Measurements from ENCODE around the gene ZNF688. TPM values are rescaled to one million over a fixed set of nuclear protein-coding genes. Genes with fewer than 3 reads are reported as not detected.

Gene ZNF688
- total and polyA plus RNA-seq, 2 of the 13 experiments (the other 11 are each of a cell fraction or from before 2014, with no cell fraction given) = 2.4 to 5.4 TPM

DNA sequence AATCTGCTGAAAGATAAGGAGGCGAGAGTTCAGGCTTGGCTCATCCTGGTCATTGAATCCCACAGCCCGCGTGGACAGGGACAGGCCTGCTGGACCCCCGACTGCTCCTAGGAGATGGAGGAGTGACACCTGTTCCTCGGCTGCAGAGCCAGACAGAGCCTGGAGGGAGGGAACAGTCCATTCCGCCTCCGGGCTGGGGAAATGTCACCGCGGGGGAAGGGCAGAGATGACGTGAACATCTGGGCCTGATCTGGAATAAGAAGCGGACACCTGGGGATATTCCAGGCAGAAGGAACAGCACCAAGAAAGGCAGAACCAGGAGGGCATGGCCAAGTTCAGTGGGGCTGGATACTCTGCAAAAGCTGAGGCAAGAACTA, 38.4 kb downstream of the ZNF688 start:
- FAIRE-seq = no peak
- ATAC-seq = no peak
- no TSS peak for BruUV-seq (replicated peaks)
- no peaks in the 10 kb centered on the region for H4K20me1 ChIP-seq (ENCODE audit: insufficient read depth, low read length)
- in situ Hi-C loops (cut with HindIII; ENCODE audit: extremely low pct_ligation_motif_present, low pct_unique_long_range_greater_than_20kb) = no loop called here
- no peak overlapping the region for H2AFZ ChIP-seq (ENCODE audit: low read length)
- no peak for DNase-seq (ENCODE audit: low spot score)
- H3K27ac ChIP-seq (ENCODE audit: extremely low read length, insufficient read depth, low read length) = no peak overlapping the region
- intact Hi-C loops (cut with micrococcal nuclease; ENCODE audit: unreplicated experiment) = no loop called here
- H3K4me1 ChIP-seq (ENCODE audit: insufficient read depth, low read length) = peaks cover 60% of the 10 kb centered on the region
- ChIA-PET POLR2A (interaction anchor here (0.6 to 5.1 kb wide), 8 partner anchors 11 to 117 kb away, joined by 3 to 187 read pairs (median 14); partner anchors contain the start of genes DCTPP1, ZNF688 and ZNF764), CTCF (ENCODE audit: low intra/inter-chr PET ratio, low total read pairs) (no interaction called here)
- H3K79me2 ChIP-seq (ENCODE audit: insufficient read depth, low read length) = peaks cover 31% of the 10 kb centered on the region
- peaks cover 0 to 1% of the 10 kb centered on the region in 2 experiments; a peak in 1 of 5 replicates for H3K36me3 ChIP-seq (replicated peaks in 1 of 2; ENCODE audit: control insufficient read depth in 1 of 2, insufficient read depth in 2 of 2, low read length in 2 of 2)
- peak overlapping the region; percentile 89 for H3K9ac ChIP-seq (ENCODE audit: insufficient read depth, low read depth, low read length)
- H3K27me3 ChIP-seq (ENCODE audit: control insufficient read depth in 1 of 2, insufficient read depth in 2 of 2, low read length in 2 of 2) = no peaks in the 10 kb centered on the region; a peak in 1 of 5 replicates
- H3K4me2 ChIP-seq (ENCODE audit: low read depth, low read length) = peak overlapping the region; percentile 95
- H3K4me3 ChIP-seq (replicated peaks in 1 of 3; ENCODE audit: insufficient read depth in 1 of 3, low read depth in 2 of 3, low read length in 3 of 3) = peak overlapping the region; percentile 75 to 93 (median 81)
- 85% methylated on average over 11 of the region's 11 CpGs for WGBS (ENCODE audit: low lambda C conversion rate)
- no peaks in the 10 kb centered on the region for H3K9me3 ChIP-seq (ENCODE audit: low read length)
- TF ChIP-seq DMAP1 (CRISPR knock-in tag; IDR thresholded peaks at IDR 0.05) (no peak), ZNF460 (CRISPR knock-in tag; IDR thresholded peaks at IDR 0.05; ENCODE audit: borderline replicate concordance) (no peak), ATM (IDR thresholded peaks at IDR 0.05; ENCODE audit: borderline replicate concordance) (no peak), FOXA1 (IDR thresholded peaks at IDR 0.05) (no peak), FOXA1 (CRISPR knock-in tag; IDR thresholded peaks at IDR 0.05) (no peak), NONO (IDR thresholded peaks at IDR 0.05) (no peak), NONO (CRISPR knock-in tag; conservative IDR thresholded peaks at IDR 0.05) (0 out of 2 replicates have a peak, but pooled peaks have one; percentile 31), ZNF790 (CRISPR knock-in tag; IDR thresholded peaks at IDR 0.05; ENCODE audit: borderline replicate concordance) (no peak), KLF11 (CRISPR knock-in tag; IDR thresholded peaks at IDR 0.05) (no peak), ZNF331 (CRISPR knock-in tag; IDR thresholded peaks at IDR 0.05) (no peak), SMYD3 (CRISPR knock-in tag; IDR thresholded peaks at IDR 0.05) (no peak)
- TF ChIP-seq, protein P1, sequence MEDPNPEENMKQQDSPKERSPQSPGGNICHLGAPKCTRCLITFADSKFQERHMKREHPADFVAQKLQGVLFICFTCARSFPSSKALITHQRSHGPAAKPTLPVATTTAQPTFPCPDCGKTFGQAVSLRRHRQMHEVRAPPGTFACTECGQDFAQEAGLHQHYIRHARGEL (CRISPR knock-in tag; IDR thresholded peaks at IDR 0.05) = 0 out of 2 replicates have a peak, but pooled peaks have one; percentile 12
- TF ChIP-seq, protein P2, sequence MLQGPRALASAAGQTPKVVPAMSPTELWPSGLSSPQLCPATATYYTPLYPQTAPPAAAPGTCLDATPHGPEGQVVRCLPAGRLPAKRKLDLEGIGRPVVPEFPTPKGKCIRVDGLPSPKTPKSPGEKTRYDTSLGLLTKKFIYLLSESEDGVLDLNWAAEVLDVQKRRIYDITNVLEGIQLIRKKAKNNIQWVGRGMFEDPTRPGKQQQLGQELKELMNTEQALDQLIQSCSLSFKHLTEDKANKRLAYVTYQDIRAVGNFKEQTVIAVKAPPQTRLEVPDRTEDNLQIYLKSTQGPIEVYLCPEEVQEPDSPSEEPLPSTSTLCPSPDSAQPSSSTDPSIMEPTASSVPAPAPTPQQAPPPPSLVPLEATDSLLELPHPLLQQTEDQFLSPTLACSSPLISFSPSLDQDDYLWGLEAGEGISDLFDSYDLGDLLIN (CRISPR knock-in tag; IDR thresholded peaks at IDR 0.05; ENCODE audit: borderline replicate concordance) = no peak
- TF ChIP-seq, protein P3, sequence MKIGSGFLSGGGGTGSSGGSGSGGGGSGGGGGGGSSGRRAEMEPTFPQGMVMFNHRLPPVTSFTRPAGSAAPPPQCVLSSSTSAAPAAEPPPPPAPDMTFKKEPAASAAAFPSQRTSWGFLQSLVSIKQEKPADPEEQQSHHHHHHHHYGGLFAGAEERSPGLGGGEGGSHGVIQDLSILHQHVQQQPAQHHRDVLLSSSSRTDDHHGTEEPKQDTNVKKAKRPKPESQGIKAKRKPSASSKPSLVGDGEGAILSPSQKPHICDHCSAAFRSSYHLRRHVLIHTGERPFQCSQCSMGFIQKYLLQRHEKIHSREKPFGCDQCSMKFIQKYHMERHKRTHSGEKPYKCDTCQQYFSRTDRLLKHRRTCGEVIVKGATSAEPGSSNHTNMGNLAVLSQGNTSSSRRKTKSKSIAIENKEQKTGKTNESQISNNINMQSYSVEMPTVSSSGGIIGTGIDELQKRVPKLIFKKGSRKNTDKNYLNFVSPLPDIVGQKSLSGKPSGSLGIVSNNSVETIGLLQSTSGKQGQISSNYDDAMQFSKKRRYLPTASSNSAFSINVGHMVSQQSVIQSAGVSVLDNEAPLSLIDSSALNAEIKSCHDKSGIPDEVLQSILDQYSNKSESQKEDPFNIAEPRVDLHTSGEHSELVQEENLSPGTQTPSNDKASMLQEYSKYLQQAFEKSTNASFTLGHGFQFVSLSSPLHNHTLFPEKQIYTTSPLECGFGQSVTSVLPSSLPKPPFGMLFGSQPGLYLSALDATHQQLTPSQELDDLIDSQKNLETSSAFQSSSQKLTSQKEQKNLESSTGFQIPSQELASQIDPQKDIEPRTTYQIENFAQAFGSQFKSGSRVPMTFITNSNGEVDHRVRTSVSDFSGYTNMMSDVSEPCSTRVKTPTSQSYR (CRISPR knock-in tag; IDR thresholded peaks at IDR 0.05; ENCODE audit: borderline replicate concordance) = peak; percentile 77; the same call in 1 of the 2 replicates
- TF ChIP-seq, protein P4, sequence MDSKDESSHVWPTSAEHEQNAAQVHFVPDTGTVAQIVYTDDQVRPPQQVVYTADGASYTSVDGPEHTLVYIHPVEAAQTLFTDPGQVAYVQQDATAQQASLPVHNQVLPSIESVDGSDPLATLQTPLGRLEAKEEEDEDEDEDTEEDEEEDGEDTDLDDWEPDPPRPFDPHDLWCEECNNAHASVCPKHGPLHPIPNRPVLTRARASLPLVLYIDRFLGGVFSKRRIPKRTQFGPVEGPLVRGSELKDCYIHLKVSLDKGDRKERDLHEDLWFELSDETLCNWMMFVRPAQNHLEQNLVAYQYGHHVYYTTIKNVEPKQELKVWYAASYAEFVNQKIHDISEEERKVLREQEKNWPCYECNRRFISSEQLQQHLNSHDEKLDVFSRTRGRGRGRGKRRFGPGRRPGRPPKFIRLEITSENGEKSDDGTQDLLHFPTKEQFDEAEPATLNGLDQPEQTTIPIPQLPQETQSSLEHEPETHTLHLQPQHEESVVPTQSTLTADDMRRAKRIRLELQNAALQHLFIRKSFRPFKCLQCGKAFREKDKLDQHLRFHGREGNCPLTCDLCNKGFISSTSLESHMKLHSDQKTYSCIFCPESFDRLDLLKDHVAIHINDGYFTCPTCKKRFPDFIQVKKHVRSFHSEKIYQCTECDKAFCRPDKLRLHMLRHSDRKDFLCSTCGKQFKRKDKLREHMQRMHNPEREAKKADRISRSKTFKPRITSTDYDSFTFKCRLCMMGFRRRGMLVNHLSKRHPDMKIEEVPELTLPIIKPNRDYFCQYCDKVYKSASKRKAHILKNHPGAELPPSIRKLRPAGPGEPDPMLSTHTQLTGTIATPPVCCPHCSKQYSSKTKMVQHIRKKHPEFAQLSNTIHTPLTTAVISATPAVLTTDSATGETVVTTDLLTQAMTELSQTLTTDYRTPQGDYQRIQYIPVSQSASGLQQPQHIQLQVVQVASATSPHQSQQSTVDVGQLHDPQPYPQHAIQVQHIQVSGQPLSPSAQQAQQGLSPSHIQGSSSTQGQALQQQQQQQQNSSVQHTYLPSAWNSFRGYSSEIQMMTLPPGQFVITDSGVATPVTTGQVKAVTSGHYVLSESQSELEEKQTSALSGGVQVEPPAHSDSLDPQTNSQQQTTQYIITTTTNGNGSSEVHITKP (CRISPR knock-in tag; IDR thresholded peaks at IDR 0.05; ENCODE audit: low read depth) = peak; percentile 29; the same call in 1 of the 2 replicates

All from HepG2 (cell line).